ENCODE measurements around the gene CECR2. TPM values are rescaled to one million over a fixed set of nuclear protein-coding genes. Genes with fewer than 3 reads are reported as not detected.

Gene CECR2
- total and polyA plus RNA-seq, 4 donors, result 1.1 to 14.5 (median 7.7) TPM

DNA sequence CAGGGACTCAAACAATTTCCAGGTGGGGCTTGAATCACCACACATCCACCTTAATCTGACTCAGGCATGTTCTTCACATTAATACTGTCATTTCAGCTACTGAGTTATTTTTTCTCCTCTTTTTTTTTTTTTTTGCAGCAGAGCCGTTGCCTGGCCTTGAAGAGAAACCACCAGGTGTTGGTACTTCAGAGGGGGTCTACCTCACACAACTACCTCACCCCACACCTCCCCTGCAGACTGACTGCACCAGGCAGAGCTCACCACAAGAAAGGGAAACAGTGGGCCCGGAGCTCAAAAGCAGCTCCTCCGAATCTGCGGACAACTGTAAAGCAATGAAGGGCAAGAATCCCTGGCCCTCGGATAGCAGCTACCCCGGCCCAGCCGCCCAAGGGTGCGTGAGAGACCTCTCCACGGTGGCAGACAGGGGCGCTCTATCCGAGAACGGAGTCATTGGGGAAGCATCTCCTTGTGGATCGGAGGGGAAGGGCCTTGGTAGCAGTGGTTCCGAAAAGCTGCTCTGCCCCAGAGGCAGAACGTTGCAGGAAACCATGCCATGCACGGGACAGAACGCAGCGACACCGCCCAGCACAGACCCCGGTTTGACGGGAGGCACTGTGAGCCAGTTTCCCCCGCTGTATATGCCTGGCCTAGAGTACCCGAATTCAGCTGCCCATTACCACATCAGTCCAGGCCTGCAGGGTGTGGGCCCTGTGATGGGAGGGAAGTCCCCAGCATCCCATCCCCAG lies 178.9 kb downstream of the CECR2 start:
- peaks cover 0 to 21% (median 10%) of the 10 kb centered on the region in 4 donors for H3K36me3 ChIP-seq (ENCODE audit: control insufficient read depth in 4 of 4, insufficient read depth in 4 of 4, low read length in 4 of 4)
- H3K9me3 ChIP-seq (ENCODE audit: control insufficient read depth in 4 of 4, insufficient read depth in 3 of 4, low read length in 3 of 4), result peaks cover 0 to 2% (median 0%) of the 10 kb centered on the region in 4 donors
- no peaks in the 10 kb centered on the region for H3K27me3 ChIP-seq (ENCODE audit: control insufficient read depth in 3 of 3, insufficient read depth in 3 of 3, low read length in 2 of 3)
- no peak for TF ChIP-seq CTCF (IDR thresholded peaks at IDR 0.05; ENCODE audit: control extremely low read depth, extremely low read depth)
- H3K9ac ChIP-seq (ENCODE audit: insufficient read depth in 1 of 2, low read length in 2 of 2), result no peak overlapping the region
- WGBS, 2 donors, result 95% methylated on average over 23 of the region's 23 CpGs
- ATAC-seq (ENCODE audit: insufficient read depth, low FRiP score) (no peak), DNase-seq (no peak)
- H3K27ac ChIP-seq (ENCODE audit: low read depth in 1 of 2, low read length in 1 of 2), result no peak overlapping the region
- no peak overlapping the region for H3K4me3 ChIP-seq
- H3K4me1 ChIP-seq (ENCODE audit: control insufficient read depth in 5 of 5, insufficient read depth in 5 of 5, low read length in 5 of 5), result no peaks in the 10 kb centered on the region

DNA sequence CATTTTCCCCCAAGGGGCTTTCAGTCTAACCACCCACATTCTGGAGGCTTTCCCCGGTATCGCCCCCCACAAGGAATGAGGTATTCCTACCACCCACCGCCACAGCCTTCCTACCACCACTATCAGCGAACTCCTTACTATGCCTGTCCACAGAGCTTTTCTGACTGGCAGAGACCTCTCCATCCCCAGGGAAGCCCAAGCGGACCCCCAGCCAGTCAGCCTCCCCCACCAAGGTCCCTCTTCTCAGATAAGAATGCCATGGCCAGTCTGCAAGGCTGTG lies 179.4 kb downstream of the CECR2 start:
- DNase-seq (no peak), ATAC-seq (ENCODE audit: insufficient read depth, low FRiP score) (no peak)
- 97 to 98% methylated on average over 5 of the region's 5 CpGs for WGBS, 2 donors
- H3K4me3 ChIP-seq, result no peak overlapping the region
- H3K9me3 ChIP-seq (ENCODE audit: control insufficient read depth in 4 of 4, insufficient read depth in 3 of 4, low read length in 3 of 4), result peaks cover 0 to 2% (median 0%) of the 10 kb centered on the region in 4 donors
- H3K36me3 ChIP-seq (ENCODE audit: control insufficient read depth in 4 of 4, insufficient read depth in 4 of 4, low read length in 4 of 4), result peaks cover 0 to 23% (median 13%) of the 10 kb centered on the region in 4 donors
- H3K27ac ChIP-seq (ENCODE audit: low read depth in 1 of 2, low read length in 1 of 2), result no peak overlapping the region
- no peaks in the 10 kb centered on the region for H3K27me3 ChIP-seq (ENCODE audit: control insufficient read depth in 3 of 3, insufficient read depth in 3 of 3, low read length in 2 of 3)
- H3K4me1 ChIP-seq (ENCODE audit: control insufficient read depth in 5 of 5, insufficient read depth in 5 of 5, low read length in 5 of 5), result no peaks in the 10 kb centered on the region
- no peak for TF ChIP-seq CTCF (IDR thresholded peaks at IDR 0.05; ENCODE audit: control extremely low read depth, extremely low read depth)
- no peak overlapping the region for H3K9ac ChIP-seq (ENCODE audit: insufficient read depth in 1 of 2, low read length in 2 of 2)

DNA sequence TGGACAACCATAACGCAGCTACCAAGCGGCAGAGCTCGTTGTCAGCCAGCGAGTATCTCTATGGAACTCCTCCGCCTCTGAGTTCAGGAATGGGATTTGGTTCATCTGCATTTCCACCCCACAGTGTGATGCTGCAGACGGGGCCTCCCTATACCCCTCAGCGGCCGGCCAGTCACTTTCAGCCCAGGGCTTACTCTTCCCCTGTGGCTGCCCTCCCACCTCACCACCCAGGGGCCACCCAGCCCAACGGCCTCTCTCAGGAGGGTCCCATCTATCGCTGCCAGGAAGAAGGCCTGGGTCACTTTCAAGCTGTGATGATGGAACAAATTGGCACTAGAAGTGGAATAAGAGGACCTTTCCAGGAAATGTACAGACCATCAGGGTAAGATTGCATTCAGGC lies 179.9 kb downstream of the CECR2 start:
- 92 to 97% methylated on average over 10 of the region's 10 CpGs for WGBS, 2 donors
- peaks cover 0 to 2% (median 0%) of the 10 kb centered on the region in 4 donors for H3K9me3 ChIP-seq (ENCODE audit: control insufficient read depth in 4 of 4, insufficient read depth in 3 of 4, low read length in 3 of 4)
- no peaks in the 10 kb centered on the region for H3K27me3 ChIP-seq (ENCODE audit: control insufficient read depth in 3 of 3, insufficient read depth in 3 of 3, low read length in 2 of 3)
- no peak for ATAC-seq (ENCODE audit: insufficient read depth, low FRiP score)
- TF ChIP-seq CTCF (IDR thresholded peaks at IDR 0.05; ENCODE audit: control extremely low read depth, extremely low read depth), result no peak
- no peak overlapping the region for H3K27ac ChIP-seq (ENCODE audit: low read depth in 1 of 2, low read length in 1 of 2)
- no peak overlapping the region for H3K4me3 ChIP-seq
- no peaks in the 10 kb centered on the region for H3K4me1 ChIP-seq (ENCODE audit: control insufficient read depth in 5 of 5, insufficient read depth in 5 of 5, low read length in 5 of 5)
- no peak for DNase-seq
- H3K36me3 ChIP-seq (ENCODE audit: control insufficient read depth in 4 of 4, insufficient read depth in 4 of 4, low read length in 4 of 4), result peaks cover 0 to 23% (median 13%) of the 10 kb centered on the region in 4 donors
- no peak overlapping the region for H3K9ac ChIP-seq (ENCODE audit: insufficient read depth in 1 of 2, low read length in 2 of 2)

DNA sequence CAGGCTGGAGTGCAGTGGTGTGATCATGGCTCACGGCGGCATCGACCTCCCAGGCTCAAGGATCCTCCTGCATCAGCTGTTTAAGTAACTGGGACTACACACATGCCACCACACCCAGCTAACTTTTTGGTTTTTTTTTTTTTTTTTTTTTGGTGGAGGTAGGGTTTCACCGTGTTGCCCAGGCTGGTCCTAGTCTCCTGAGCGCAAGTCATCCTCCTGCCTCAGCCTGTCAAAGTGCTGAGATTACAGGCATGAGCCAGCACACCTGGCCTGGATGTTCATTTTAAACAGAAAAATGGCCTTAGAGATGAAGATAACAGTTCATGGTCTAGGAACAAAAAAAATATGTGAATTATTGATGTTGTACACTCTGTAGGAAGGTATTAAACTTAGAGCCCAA lies 180.4 kb downstream of the CECR2 start:
- H3K4me1 ChIP-seq (ENCODE audit: control insufficient read depth in 5 of 5, insufficient read depth in 5 of 5, low read length in 5 of 5), result no peaks in the 10 kb centered on the region
- no peak for TF ChIP-seq CTCF (IDR thresholded peaks at IDR 0.05; ENCODE audit: control extremely low read depth, extremely low read depth)
- no peak overlapping the region for H3K9ac ChIP-seq (ENCODE audit: insufficient read depth in 1 of 2, low read length in 2 of 2)
- 92 to 94% methylated on average over 5 of the region's 5 CpGs for WGBS, 2 donors
- peaks cover 0 to 2% (median 0%) of the 10 kb centered on the region in 4 donors for H3K9me3 ChIP-seq (ENCODE audit: control insufficient read depth in 4 of 4, insufficient read depth in 3 of 4, low read length in 3 of 4)
- no peaks in the 10 kb centered on the region for H3K27me3 ChIP-seq (ENCODE audit: control insufficient read depth in 3 of 3, insufficient read depth in 3 of 3, low read length in 2 of 3)
- ATAC-seq (ENCODE audit: insufficient read depth, low FRiP score) (no peak), DNase-seq (no peak)
- H3K4me3 ChIP-seq, result no peak overlapping the region
- no peak overlapping the region for H3K27ac ChIP-seq (ENCODE audit: low read depth in 1 of 2, low read length in 1 of 2)
- H3K36me3 ChIP-seq (ENCODE audit: control insufficient read depth in 4 of 4, insufficient read depth in 4 of 4, low read length in 4 of 4), result peaks cover 4 to 25% (median 13%) of the 10 kb centered on the region in 4 donors
